Cerebellar nuclear complex (tissue), 1 donor: ENCODE results near the gene CTIF.
"Not testable (repeated sequence)": the region's sequence is repeated elsewhere in the genome, so short reads cannot be mapped to it uniquely, and the experiment has no call there.

Experiments used
- DNase-seq, 2 experiments: peaks; one replicate each; lab custom pipeline; 2025; lab: John Stamatoyannopoulos, UW

Gene CTIF

GRCh38 chr18:48868468-48869466 lies 329.9 kb downstream of the CTIF start:
- no peak for DNase-seq

- DNase-seq, result no peak
Measured at GRCh38 chr18:48869591-48869990, 330.8 kb downstream of the CTIF start.

- DNase-seq, result not testable (repeated sequence)
Measured at GRCh38 chr18:48870926-48871325, 332.1 kb downstream of the CTIF start.

GRCh38 chr18:48871391-48872166 lies 332.7 kb downstream of the CTIF start:
- DNase-seq, result no peak

GRCh38 chr18:48872234-48873145 lies 333.7 kb downstream of the CTIF start:
- no peak for DNase-seq

- no peak for DNase-seq
Measured at GRCh38 chr18:48874233-48874632, 335.4 kb downstream of the CTIF start.

- DNase-seq, result no peak
Measured at GRCh38 chr18:48874701-48875162, 335.9 kb downstream of the CTIF start.

GRCh38 chr18:48875314-48875941 lies 336.6 kb downstream of the CTIF start:
- DNase-seq, result no peak

- DNase-seq, result no peak
Measured at GRCh38 chr18:48875942-48876511, 337.2 kb downstream of the CTIF start.

- no peak for DNase-seq
Measured at GRCh38 chr18:48876590-48876989, 337.8 kb downstream of the CTIF start.

- no peak for DNase-seq
Measured at GRCh38 chr18:48877941-48878340, 339.1 kb downstream of the CTIF start.

- no peak for DNase-seq
Measured at GRCh38 chr18:48878471-48878870, 339.6 kb downstream of the CTIF start.

- no peak for DNase-seq
Measured at GRCh38 chr18:48879008-48879431, 340.2 kb downstream of the CTIF start.

- no peak for DNase-seq
Measured at GRCh38 chr18:48880931-48881330, 342.1 kb downstream of the CTIF start.

GRCh38 chr18:48882379-48882778 lies 343.5 kb downstream of the CTIF start:
- DNase-seq, result no peak

- no peak for DNase-seq
Measured at GRCh38 chr18:48884306-48884705, 345.5 kb downstream of the CTIF start.

- no peak for DNase-seq
Measured at GRCh38 chr18:48884771-48885170, 345.9 kb downstream of the CTIF start.

- DNase-seq, result no peak
Measured at GRCh38 chr18:48885266-48885923, 346.6 kb downstream of the CTIF start.

- DNase-seq, result no peak
Measured at GRCh38 chr18:48885924-48886400, 347.1 kb downstream of the CTIF start.
